Psoas muscle (tissue), 8 donors: ENCODE measurements around the gene POLR2I. TPM values are rescaled to one million over a fixed set of nuclear protein-coding genes. Genes with fewer than 3 reads are reported as not detected.

Source experiments
- ATAC-seq, 4 donors: fragments of 200-7000 bp; cut with Tn5 transposase; one replicate each; pipeline ENCODE4 v1.9.1; 2020; ENCODE audit warnings: moderate library complexity in 3 of 4, mild to moderate bottlenecking in 2 of 4
- DNase-seq, 2 donors: peaks; one replicate each; pipeline ENCODE4 v3.0.0-alpha.2; 2020
- H3K27ac ChIP-seq: fragments of 200-600 bp; one replicate; pipeline ENCODE4 v1.8.0; 2022
- H3K27me3 ChIP-seq, 3 donors: fragments of 200-600 bp in 1 of 3; one replicate each; pipeline versions ENCODE4 v1.6.1 to v1.8.0; 2013 to 2022; ENCODE audit warnings: low read length in 2 of 3, mild to moderate bottlenecking in 2 of 3, moderate library complexity in 1 of 3; ENCODE audit not compliant: insufficient read depth in 3 of 3
- H3K36me3 ChIP-seq, 2 donors: fragments of 200-600 bp in 1 of 2; one replicate each; pipeline versions ENCODE4 v1.6.1 to v1.8.0; 2013 to 2022; ENCODE audit warnings: low read depth in 1 of 2, mild to moderate bottlenecking in 1 of 2, moderate library complexity in 1 of 2; ENCODE audit not compliant: insufficient read depth in 1 of 2
- H3K4me1 ChIP-seq: fragments of 200-600 bp; one replicate; pipeline ENCODE4 v1.8.0; 2022
- H3K4me3 ChIP-seq: fragments of 200-600 bp; one replicate; pipeline ENCODE4 v1.8.0; 2022; ENCODE audit warnings: mild to moderate bottlenecking
- H3K9me3 ChIP-seq: fragments of 200-600 bp; one replicate; pipeline ENCODE4 v1.8.0; 2022
- WGBS, 3 donors: extraction: QIAGEN DNeasy Blood & Tissue Kit; methylation state at CpG; one replicate each; pipeline versions ENCODE4 v1.1.6 to v1.1.7; 2013; 5-methylcytosine and 5-hydroxymethylcytosine counted together
- intact Hi-C, 2 donors: fragments of 100-400 bp; cut with DNase I; formaldehyde crosslinking; loops; one replicate each; pipeline versions ENCODE4 v1.11.0 to v1.14.2; 2022
- polyA plus RNA-seq, 3 donors: library from polyadenylated mRNA; stranded (reverse); fragments of 200-250 nt; gene quantifications; one replicate each; pipeline ENCODE4 v1.2.3, GENCODE V29; 2013
- total RNA-seq, 4 donors: library from RNA; stranded (reverse); fragmentation: NEBNext Ultra II Directional in 2 of 4; extraction: Animal tissue kit (Norgen Biotek cat#: 25700) in 2 of 4; gene quantifications; one replicate each; pipeline versions ENCODE4 v1.2.1 to v1.2.4, GENCODE V29; 2021 to 2023
- TF ChIP-seq, protein P1 (sequence below): fragments of 200-600 bp; IDR thresholded peaks from one replicate; pipeline ENCODE4 v1.8.0; 2022; ENCODE audit warnings: antibody characterized with exemption
- donor health status: healthy with polysubstance abuse.
- donor health status: DM: no; HTN: no; CAD: no; lungs with moderate emphysema.
- donor health status: Bipolar disorder and iron deficiency.
- donor health status: healthy.
- donor health status: DM: yes; HTN: yes; CAD: no.
- donor health status: DM: no; HTN: no; CAD: no.
- donor health status: DM: no; HTN: no; CAD: no.
- donor health status: DM: yes; HTN: yes; CAD: no.

POLR2I gene
- total and polyA plus RNA-seq, 7 donors, result 89.7 to 130 (median 116) TPM

DNA sequence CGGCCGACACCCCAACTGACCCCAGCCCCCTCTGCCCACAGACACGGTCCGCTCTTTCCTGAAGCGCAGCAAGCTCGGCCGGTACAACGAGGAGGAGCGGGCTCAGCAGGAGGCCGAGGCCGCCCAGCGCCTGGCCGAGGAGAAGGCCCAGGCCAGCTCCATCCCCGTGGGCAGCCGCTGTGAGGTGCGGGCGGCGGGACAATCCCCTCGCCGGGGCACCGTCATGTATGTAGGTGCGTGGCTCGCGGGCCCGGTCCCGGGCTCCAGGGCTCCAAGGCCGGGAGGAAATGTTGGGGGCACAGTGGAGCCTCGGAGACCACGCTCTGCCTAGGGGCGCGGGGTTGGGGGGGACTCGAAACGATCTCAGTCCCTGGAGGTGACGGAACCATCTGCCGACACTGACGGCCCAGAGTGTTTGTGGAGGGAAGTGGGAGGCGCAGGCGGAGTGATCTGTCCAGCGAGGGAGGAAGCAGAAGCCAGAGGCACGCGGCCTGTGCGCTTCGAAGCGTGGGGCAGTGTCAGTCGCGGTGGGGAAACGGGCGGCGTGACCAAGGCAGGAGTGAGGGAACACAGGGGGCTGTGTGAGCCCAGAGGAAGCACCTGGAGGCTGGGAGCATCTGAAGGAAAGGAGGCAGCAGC is 6.9 kb upstream of the POLR2I start:
- intact Hi-C loops, result no loop called here
- no peak for ATAC-seq
- Histone ChIP-seq H3K27me3 (no peaks in the 10 kb centered on the region), H3K9me3 (no peaks in the 10 kb centered on the region), H3K27ac (no peak overlapping the region), H3K4me1 (no peaks in the 10 kb centered on the region), H3K4me3 (no peak overlapping the region), H3K36me3 (peaks cover 5 to 73% of the 10 kb centered on the region in 2 donors)
- peak in 1 of 2 donors; percentile 13 for DNase-seq
- TF ChIP-seq, protein P1, sequence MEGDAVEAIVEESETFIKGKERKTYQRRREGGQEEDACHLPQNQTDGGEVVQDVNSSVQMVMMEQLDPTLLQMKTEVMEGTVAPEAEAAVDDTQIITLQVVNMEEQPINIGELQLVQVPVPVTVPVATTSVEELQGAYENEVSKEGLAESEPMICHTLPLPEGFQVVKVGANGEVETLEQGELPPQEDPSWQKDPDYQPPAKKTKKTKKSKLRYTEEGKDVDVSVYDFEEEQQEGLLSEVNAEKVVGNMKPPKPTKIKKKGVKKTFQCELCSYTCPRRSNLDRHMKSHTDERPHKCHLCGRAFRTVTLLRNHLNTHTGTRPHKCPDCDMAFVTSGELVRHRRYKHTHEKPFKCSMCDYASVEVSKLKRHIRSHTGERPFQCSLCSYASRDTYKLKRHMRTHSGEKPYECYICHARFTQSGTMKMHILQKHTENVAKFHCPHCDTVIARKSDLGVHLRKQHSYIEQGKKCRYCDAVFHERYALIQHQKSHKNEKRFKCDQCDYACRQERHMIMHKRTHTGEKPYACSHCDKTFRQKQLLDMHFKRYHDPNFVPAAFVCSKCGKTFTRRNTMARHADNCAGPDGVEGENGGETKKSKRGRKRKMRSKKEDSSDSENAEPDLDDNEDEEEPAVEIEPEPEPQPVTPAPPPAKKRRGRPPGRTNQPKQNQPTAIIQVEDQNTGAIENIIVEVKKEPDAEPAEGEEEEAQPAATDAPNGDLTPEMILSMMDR, result no peak
- WGBS, 3 donors, result 84 to 88% (median 86%) methylated on average over 44 to 49 of the region's 49 CpGs

DNA sequence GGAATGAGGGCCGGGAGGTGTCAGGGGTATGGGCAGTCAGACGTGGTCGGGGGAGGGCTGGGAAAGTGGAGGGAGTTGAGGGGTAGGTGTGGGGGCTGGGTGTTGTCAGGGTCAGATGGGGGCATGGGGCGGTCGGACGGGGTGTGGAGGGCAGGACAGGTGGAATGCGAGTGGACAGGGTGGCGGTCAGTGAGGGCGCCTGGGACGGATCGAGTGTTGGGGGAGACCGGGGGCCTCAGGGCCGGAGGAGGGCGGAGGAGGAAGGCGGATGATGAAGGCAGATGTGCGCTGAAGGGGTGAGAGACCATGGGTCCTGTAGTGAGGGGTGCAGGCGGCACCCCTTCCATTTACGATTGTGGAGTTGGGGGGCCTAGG is 6.3 kb upstream of the POLR2I start:
- H3K9me3 ChIP-seq, result no peaks in the 10 kb centered on the region
- peaks cover 5% of the 10 kb centered on the region for H3K4me1 ChIP-seq
- TF ChIP-seq, protein P1, result no peak
- ATAC-seq (no peak), DNase-seq (no peak)
- no peak overlapping the region for H3K4me3 ChIP-seq
- no peak overlapping the region for H3K27ac ChIP-seq
- H3K27me3 ChIP-seq, result no peaks in the 10 kb centered on the region
- intact Hi-C loops, result no loop called here
- H3K36me3 ChIP-seq, result peaks cover 5 to 77% of the 10 kb centered on the region in 2 donors
- 91 to 94% (median 94%) methylated on average over 18 of the region's 18 CpGs for WGBS, 3 donors

DNA sequence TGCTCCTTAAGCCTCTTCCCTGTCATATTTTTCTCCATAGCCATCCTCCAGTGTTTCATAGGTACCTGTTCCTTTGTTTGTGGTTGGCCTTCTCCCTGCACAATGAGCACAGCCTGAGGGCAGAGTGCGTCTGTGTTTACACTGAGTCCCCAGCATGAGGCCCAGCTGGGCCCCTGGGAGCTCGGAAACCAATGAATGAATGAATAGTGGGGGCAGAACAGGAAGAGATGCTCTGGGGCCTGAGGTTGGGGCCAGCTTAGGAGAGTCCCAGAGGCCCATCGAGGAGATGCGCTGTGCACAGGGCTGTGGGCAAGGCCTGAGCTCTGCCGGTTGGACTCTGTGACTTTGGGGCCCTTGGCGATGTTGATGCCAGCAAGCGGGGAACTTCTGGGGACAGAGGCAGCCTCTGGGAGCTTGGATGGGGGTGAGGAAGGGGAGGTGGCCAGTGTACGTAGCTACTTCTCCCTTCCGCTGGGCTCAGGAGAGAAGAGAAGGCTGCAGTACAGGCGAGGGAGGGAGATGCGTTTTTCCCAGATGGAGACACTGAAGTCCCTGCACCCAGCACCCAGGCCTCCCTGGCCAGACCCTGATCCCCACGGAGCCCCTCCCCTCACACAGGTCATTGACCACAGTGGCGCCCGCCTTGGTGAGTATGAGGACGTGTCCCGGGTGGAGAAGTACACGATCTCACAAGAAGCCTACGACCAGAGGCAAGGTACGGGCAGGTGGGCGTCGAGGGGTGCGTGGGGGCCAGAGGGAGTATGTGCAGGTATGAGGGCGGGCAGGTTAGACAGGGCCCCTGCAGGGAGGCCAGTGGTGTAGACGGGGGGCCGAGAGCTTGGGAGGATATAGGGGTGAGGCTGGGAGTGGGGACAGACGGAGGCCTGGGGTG is 5.7 kb upstream of the POLR2I start:
- H3K27me3 ChIP-seq, result no peaks in the 10 kb centered on the region
- H3K27ac ChIP-seq, result no peak overlapping the region
- TF ChIP-seq, protein P1, result no peak
- H3K9me3 ChIP-seq, result no peaks in the 10 kb centered on the region
- ATAC-seq, result no peak
- H3K4me3 ChIP-seq, result no peak overlapping the region
- H3K4me1 ChIP-seq, result peaks cover 8% of the 10 kb centered on the region
- DNase-seq, result no peak
- 87 to 94% (median 90%) methylated on average over 24 to 26 of the region's 26 CpGs for WGBS, 3 donors
- peaks cover 3 to 72% of the 10 kb centered on the region in 2 donors for H3K36me3 ChIP-seq
- intact Hi-C loops, result no loop called here

DNA sequence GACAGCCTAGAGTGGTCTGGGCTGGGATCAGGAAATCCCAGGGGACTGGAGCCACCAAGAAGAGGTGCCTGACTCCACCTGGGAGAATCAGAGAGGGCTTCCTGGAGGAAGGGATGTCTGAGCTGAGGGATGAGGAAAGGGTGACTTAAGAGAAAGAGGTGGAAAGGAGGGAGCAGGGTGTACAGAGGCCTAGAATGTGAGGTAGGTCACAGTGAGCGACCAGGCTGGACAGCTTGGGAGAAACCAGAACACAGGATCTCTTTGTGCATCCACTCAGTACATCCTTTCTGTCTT is 1.6 kb upstream of the POLR2I start:
- no peaks in the 10 kb centered on the region for H3K27me3 ChIP-seq
- peak overlapping the region; percentile 93 for H3K4me3 ChIP-seq
- no peak for DNase-seq
- H3K36me3 ChIP-seq, result peaks cover 2 to 65% of the 10 kb centered on the region in 2 donors
- H3K27ac ChIP-seq, result peak overlapping the region; percentile 89
- intact Hi-C loops, result loop anchor here in 1 of 2 donors (10.0 kb wide), 1 partner anchor 121 kb away; the partner anchor contains the start of gene SDHAF1
- 93 to 94% (median 93%) methylated on average over 1 of the region's 1 CpG for WGBS, 3 donors
- ATAC-seq, result no peak
- TF ChIP-seq, protein P1, result no peak
- H3K4me1 ChIP-seq, result peaks cover 15% of the 10 kb centered on the region
- H3K9me3 ChIP-seq, result no peaks in the 10 kb centered on the region
